Measurements from ENCODE around the gene GABBR1.

The GABBR1 gene

DNA sequence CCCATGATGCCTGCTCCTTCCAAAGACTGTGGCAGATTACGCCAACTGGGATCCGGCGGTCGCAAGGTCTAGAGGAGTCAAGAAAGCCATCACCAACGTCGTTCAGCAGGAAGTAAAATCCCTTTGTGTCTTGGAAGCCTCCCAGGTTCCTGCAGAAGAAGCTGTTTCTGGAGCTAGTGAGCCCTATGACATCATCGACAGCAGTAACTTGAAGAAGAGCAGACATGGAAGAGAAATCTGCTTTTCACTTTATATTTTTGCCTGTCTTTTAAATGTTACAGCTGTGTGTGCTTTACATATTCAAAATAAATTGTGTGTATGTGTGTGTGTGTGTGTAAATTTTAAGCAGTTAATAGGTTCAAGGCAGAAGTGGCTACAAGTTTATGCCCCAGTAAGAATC lies 55.4 kb downstream of the GABBR1 start:
- H3K27ac Mint-ChIP-seq = no peak overlapping the region
- no peaks in the 10 kb centered on the region for H3K4me1 Mint-ChIP-seq (ENCODE audit: low read depth)
- H3K9me3 Mint-ChIP-seq = no peaks in the 10 kb centered on the region
- H3K36me3 Mint-ChIP-seq (ENCODE audit: low read depth) = no peaks in the 10 kb centered on the region
- H3K4me3 Mint-ChIP-seq = no peak overlapping the region
- H3K27me3 Mint-ChIP-seq = peaks cover 53% of the 10 kb centered on the region

DNA sequence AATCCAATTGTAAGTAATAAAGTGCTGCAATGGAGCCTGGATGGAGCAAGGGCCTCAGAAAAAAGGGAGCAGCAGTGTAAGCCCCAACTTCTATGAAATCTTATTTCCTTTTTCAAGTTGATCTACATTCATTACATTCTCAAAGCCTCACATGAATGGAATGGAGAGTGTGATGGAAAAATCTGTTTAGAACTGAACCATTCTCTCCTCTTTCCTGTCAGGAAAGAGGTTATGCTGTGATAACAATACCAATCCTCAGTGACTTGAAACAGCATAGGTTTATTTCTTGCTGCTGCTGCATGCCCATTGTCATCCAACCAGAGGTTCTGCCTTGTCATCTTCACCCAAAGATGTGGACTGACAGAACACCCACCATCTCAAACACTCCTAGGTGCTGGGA lies 56.9 kb downstream of the GABBR1 start:
- H3K4me1 Mint-ChIP-seq (ENCODE audit: low read depth) = no peaks in the 10 kb centered on the region
- no peaks in the 10 kb centered on the region for H3K36me3 Mint-ChIP-seq (ENCODE audit: low read depth)
- peaks cover 61% of the 10 kb centered on the region for H3K27me3 Mint-ChIP-seq
- no peaks in the 10 kb centered on the region for H3K9me3 Mint-ChIP-seq
- no peak overlapping the region for H3K27ac Mint-ChIP-seq
- no peak overlapping the region for H3K4me3 Mint-ChIP-seq

DNA sequence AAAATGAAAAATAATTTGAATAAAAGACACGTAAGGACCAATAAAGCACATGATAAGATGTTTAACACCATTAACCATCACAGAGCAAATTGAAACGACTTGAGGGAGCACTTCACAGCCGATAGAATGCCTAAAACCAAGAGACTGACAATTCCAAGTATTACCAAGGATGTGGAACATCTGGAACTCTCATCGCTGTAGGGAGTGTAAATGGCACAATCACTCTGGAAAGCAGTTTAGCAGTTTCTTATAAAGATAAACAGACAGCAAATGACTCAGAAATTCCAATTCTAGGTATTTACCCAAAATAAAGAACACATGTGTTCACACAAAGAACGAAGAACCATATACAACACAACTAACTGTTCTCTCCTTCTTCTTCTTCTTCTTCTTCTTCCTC lies 65.0 kb downstream of the GABBR1 start:
- H3K27me3 Mint-ChIP-seq = peaks cover 56% of the 10 kb centered on the region

DNA sequence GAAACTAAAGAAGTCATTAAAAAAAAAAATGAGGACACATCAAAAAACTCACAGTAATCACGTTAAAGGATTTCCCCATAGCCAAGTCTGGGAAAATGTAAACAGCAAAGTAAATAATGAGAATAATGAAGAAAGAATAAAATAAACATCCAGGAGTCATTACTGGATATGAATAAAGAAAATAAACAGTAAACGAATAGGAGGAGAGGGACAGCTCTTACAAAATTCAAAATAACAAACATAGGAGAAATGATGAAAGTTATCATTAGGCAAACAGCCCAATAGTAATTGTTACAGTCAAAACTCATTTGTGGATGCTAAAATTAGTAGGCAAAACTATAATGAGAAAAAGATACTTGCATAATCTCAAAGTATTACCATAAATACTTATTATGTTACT lies 65.4 kb downstream of the GABBR1 start:
- H3K27ac Mint-ChIP-seq = no peak overlapping the region
- H3K36me3 Mint-ChIP-seq (ENCODE audit: low read depth) = no peaks in the 10 kb centered on the region
- H3K27me3 Mint-ChIP-seq = peaks cover 60% of the 10 kb centered on the region
- H3K4me1 Mint-ChIP-seq (ENCODE audit: low read depth) = peaks cover 7% of the 10 kb centered on the region
- no peaks in the 10 kb centered on the region for H3K9me3 Mint-ChIP-seq
- H3K4me3 Mint-ChIP-seq = no peak overlapping the region

More for the DNA sequence above, 65.0 kb downstream of the GABBR1 start:
- no peaks in the 10 kb centered on the region for H3K9me3 Mint-ChIP-seq
- no peak overlapping the region for H3K27ac Mint-ChIP-seq
- peaks cover 7% of the 10 kb centered on the region for H3K4me1 Mint-ChIP-seq (ENCODE audit: low read depth)
- H3K36me3 Mint-ChIP-seq (ENCODE audit: low read depth) = no peaks in the 10 kb centered on the region
- H3K4me3 Mint-ChIP-seq = no peak overlapping the region

DNA sequence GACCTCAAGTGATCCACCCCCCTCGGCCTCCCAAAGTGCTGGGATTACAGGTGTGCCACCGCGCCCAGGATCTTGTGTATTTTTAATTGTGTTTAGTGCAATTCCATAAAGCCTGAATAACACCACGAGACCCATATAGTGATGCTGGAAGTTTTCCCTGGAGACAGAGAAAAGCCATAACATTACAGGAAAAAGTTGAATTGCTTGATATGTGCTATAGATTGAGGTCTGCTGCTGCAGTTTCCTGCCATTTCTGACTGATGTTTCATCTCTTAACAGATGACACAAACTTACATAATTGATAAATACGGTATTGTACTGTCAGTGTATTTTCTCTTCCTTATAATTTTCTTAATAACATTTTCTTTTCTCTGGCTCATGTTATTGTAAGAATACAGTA lies 66.1 kb downstream of the GABBR1 start:
- Mint-ChIP-seq H3K27ac (no peak overlapping the region), H3K4me3 (no peak overlapping the region), H3K27me3 (peaks cover 60% of the 10 kb centered on the region), H3K36me3 (ENCODE audit: low read depth) (no peaks in the 10 kb centered on the region), H3K9me3 (no peaks in the 10 kb centered on the region), H3K4me1 (ENCODE audit: low read depth) (peaks cover 7% of the 10 kb centered on the region)

DNA sequence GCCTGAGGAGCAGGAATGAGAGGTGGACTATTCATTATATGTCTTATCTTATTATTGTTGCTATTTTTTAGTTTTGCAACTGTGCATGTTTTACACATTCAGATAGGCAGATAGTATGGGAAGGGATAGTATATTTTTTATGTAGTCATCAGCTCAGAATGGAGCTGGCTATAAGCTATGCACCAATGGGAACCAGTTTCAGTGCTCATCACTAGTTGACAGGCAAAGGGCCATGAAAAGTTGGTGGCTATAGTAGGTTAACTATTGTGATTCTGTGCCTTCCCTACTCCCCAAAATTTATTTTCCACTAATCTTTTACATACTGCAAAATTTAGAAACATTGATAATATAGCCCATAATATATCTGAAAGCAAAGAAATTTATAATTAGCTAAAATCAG lies 68.1 kb downstream of the GABBR1 start:
- H3K27me3 Mint-ChIP-seq = peaks cover 59% of the 10 kb centered on the region
- H3K36me3 Mint-ChIP-seq (ENCODE audit: low read depth) = no peaks in the 10 kb centered on the region
- no peak overlapping the region for H3K4me3 Mint-ChIP-seq
- no peak overlapping the region for H3K27ac Mint-ChIP-seq
- peaks cover 12% of the 10 kb centered on the region for H3K4me1 Mint-ChIP-seq (ENCODE audit: low read depth)
- H3K9me3 Mint-ChIP-seq = no peaks in the 10 kb centered on the region

DNA sequence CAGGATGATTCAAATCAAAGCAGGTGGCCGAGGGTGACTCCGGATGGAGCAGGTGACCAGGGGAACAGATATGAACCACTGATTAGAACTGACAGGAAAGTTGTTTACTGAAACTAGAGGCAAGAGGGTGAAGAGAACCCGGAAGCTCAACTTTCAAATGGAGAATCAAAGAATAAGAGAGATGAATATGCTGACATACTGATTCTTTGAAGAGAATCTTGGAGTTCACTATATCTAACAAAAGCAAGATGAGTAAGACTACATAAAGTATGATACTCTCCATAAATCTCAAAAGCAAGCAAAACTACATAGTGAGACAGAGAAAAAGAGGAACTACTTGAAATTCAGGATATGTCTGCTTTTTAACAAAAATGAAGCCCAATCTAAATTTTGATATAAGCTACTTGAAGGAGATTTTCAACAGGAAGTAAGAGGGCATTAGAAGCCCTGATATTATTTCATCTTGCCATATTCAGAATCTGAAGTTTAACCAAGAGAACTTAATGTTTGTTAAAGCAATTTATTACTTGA lies 69.5 kb downstream of the GABBR1 start:
- Mint-ChIP-seq H3K4me1 (ENCODE audit: low read depth) (peaks cover 12% of the 10 kb centered on the region), H3K36me3 (ENCODE audit: low read depth) (no peaks in the 10 kb centered on the region), H3K27ac (no peak overlapping the region), H3K27me3 (peaks cover 68% of the 10 kb centered on the region), H3K9me3 (no peaks in the 10 kb centered on the region), H3K4me3 (no peak overlapping the region)

DNA sequence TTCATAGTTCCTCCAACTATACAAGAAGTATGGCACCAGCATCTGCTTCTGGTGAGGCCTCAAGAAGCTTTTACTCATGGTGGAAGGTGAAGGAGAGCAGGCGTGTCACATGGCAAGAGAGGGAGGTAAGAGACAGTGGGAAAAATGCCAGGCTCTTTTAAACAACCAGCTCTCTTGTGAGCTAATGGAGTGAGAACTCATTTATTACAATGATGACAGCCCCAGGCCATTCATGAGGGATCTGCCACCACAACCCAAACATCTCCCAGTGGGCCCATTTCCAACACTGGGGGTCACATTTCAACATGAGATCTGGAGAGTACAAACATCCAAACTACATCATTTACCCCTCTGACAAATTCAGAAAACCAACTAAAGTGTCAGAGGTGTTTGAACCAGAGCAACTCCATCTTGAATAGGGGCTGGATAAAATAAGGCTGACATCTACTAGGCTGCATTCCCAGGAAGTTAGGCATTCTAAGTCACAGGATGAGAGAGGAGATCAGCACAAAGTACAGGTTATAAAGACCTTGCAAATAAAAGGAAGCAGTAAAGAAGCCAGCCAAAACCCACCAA lies 71.3 kb downstream of the GABBR1 start:
- Mint-ChIP-seq H3K9me3 (no peaks in the 10 kb centered on the region), H3K4me3 (no peak overlapping the region), H3K27ac (no peak overlapping the region), H3K4me1 (ENCODE audit: low read depth) (peaks cover 12% of the 10 kb centered on the region), H3K36me3 (ENCODE audit: low read depth) (no peaks in the 10 kb centered on the region), H3K27me3 (peaks cover 68% of the 10 kb centered on the region)

DNA sequence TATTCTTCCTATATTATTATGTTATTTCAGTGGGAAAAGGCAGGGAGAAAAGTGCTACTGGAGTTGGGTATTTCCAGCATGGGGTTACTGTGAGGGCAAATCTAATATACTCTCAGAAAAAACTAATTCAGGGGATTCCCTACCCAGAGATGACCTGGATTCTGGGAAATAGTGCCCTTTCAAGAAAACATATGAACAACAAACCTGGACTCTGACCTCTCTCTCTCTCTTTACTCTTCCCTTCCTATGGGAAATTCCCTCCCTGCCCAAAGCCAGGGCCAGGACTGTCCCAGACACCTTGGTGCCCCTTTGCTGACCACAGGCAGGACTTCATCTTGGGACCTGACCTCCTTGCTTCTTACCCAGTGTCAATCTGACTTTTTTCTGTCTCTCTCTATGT lies 71.9 kb downstream of the GABBR1 start:
- Mint-ChIP-seq H3K4me3 (no peak overlapping the region), H3K36me3 (ENCODE audit: low read depth) (no peaks in the 10 kb centered on the region), H3K4me1 (ENCODE audit: low read depth) (peaks cover 12% of the 10 kb centered on the region), H3K27me3 (peaks cover 70% of the 10 kb centered on the region), H3K27ac (no peak overlapping the region), H3K9me3 (no peaks in the 10 kb centered on the region)

DNA sequence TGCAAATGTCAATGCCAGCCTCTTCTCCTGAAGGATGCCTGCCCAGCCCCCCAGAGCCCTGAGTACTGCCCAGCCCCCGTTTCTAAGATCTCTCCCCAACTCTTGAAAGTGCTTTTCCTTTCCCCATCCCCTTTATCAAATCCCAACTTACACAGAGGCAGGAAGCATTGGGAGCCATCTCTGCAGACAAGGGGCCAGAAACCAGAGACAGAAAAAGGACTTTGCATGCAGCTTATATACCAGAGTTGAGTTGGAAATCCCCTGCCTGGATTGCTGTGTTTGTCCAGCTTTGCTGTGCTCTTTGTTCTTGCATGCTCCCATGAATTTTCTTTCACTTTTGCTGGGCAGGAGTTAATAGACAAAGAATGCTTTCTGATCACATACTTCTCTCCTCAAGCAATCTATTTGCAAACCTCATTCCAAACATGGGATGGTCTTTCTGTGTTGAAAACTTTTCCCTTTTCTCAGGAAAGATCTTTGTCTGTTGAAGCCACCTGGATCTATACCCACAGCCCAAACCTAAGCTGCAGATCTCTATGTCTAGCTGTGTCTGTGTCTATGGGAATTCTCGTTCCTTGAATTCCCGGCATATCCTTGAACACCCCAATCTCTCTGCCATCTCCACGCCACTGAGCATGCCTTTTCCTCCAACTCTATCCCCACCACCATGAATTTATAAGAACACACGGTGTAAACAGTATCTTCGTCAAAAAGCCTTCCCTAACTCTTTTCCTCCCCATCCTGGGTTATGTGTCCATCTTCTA lies 73.3 kb downstream of the GABBR1 start, which contains the start of gene UBD:
TSS of gene UBD (minus strand) at position 209 of the 764 bp plus-strand sequence. CDS start at position 178, 31 bp downstream.
- H3K4me3 Mint-ChIP-seq = no peak within 1 kb of the TSS
- H3K36me3 Mint-ChIP-seq (ENCODE audit: low read depth) = no peaks in the 10 kb centered on the region
- H3K27me3 Mint-ChIP-seq = peaks cover 70% of the 10 kb centered on the region
- no peak within 1 kb of the TSS for H3K27ac Mint-ChIP-seq
- H3K4me1 Mint-ChIP-seq (ENCODE audit: low read depth) = peaks cover 12% of the 10 kb centered on the region
- no peaks in the 10 kb centered on the region for H3K9me3 Mint-ChIP-seq

DNA sequence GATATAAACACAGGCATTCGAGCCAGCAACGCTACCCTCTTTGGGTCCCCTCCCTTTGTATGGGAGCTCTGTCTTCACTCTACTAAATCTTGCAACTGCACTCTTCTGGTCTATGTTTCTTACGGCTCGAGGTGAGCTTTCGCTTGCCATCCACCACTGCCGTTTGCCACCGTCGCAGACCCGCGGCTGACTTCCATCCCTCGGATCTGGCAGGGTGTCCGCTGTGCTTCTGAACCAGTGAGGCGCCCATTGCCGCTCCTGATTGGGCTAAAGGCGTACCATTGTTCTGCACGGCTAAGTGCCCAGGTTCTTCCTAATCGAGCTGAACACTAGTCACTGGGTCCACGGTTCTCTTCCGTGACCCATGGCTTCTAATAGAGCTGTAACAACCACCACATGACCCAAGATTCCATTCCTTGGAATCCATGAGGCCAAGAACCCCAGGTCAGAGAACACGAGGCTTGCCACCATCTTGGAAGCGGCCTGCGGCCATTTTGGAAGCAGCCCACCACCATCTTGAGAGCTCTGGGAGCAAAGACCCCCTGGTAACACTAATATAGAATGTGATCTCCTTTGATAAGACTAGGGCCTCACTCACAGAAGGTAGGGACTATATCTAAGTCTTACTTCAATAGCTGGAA lies 74.4 kb downstream of the GABBR1 start:
- Mint-ChIP-seq H3K9me3 (no peaks in the 10 kb centered on the region), H3K4me3 (no peak overlapping the region), H3K36me3 (ENCODE audit: low read depth) (no peaks in the 10 kb centered on the region), H3K4me1 (ENCODE audit: low read depth) (peaks cover 16% of the 10 kb centered on the region), H3K27ac (no peak overlapping the region), H3K27me3 (peaks cover 78% of the 10 kb centered on the region)

DNA sequence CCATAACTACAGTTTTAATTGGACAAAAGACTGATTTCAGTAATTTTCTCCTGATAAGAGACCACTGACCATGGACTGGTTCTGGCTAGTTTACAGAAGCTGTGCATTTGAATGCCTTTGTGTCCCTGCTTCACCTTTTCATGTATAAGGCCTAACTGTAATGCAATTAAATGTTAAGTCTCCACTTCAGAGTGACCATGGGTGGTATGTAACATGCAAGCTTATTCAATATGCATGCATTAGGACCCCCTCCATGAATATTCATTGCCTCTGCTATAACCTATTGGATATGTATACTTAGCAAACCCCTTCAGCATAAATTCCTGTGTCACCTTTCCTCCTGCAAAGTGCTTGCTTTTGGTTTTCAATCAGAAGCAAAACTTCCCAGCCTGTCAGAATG lies 75.7 kb downstream of the GABBR1 start:
- peaks cover 19% of the 10 kb centered on the region for H3K4me1 Mint-ChIP-seq (ENCODE audit: low read depth)
- H3K9me3 Mint-ChIP-seq = no peaks in the 10 kb centered on the region
- peaks cover 76% of the 10 kb centered on the region for H3K27me3 Mint-ChIP-seq

DNA sequence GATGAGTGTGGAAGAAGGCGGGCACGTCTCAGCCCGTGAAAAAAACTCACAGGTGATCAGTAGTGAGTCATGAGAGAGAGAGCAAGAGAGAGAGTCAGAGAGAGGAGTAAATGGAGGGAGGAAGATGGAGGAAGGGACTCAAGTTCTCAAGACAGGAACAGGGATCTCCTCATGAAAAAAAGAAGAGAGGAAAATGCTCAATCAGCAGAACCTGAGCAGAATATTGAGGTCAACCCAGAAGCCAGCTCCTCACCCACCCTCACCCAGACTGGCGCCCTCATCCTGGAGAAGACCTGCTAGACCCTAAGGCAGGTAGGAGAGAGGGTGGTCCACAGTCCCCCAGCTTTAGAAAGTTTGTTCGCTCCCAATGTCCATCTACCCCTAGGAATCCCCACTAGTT lies 78.2 kb downstream of the GABBR1 start:
- no peaks in the 10 kb centered on the region for H3K9me3 Mint-ChIP-seq
- H3K27ac Mint-ChIP-seq = peak overlapping the region; percentile 14
- peaks cover 15% of the 10 kb centered on the region for H3K4me1 Mint-ChIP-seq (ENCODE audit: low read depth)
- peaks cover 78% of the 10 kb centered on the region for H3K27me3 Mint-ChIP-seq
- H3K4me3 Mint-ChIP-seq = no peak overlapping the region
- no peaks in the 10 kb centered on the region for H3K36me3 Mint-ChIP-seq (ENCODE audit: low read depth)

More for the DNA sequence above, 75.7 kb downstream of the GABBR1 start:
- Mint-ChIP-seq H3K27ac (no peak overlapping the region), H3K36me3 (ENCODE audit: low read depth) (no peaks in the 10 kb centered on the region), H3K4me3 (no peak overlapping the region)

DNA sequence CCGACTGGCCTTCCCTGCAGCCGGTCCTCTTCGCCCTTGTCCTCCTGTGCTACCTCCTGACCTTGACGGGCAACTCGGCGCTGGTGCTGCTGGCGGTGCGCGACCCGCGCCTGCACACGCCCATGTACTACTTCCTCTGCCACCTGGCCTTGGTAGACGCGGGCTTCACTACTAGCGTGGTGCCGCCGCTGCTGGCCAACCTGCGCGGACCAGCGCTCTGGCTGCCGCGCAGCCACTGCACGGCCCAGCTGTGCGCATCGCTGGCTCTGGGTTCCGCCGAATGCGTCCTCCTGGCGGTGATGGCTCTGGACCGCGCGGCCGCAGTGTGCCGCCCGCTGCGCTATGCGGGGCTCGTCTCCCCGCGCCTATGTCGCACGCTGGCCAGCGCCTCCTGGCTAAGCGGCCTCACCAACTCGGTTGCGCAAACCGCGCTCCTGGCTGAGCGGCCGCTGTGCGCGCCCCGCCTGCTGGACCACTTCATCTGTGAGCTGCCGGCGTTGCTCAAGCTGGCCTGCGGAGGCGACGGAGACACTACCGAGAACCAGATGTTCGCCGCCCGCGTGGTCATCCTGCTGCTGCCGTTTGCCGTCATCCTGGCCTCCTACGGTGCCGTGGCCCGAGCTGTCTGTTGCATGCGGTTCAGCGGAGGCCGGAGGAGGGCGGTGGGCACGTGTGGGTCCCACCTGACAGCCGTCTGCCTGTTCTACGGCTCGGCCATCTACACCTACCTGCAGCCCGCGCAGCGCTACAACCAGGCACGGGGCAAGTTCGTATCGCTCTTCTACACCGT lies 79.5 kb downstream of the GABBR1 start:
- Mint-ChIP-seq H3K4me3 (peak overlapping the region; percentile 64), H3K27me3 (peaks cover 79% of the 10 kb centered on the region), H3K36me3 (ENCODE audit: low read depth) (no peaks in the 10 kb centered on the region), H3K9me3 (no peaks in the 10 kb centered on the region), H3K27ac (peak overlapping the region; percentile 66), H3K4me1 (ENCODE audit: low read depth) (peaks cover 15% of the 10 kb centered on the region)

Data from stimulated activated naive CD8-positive, alpha-beta T cell treated with anti-CD3 and anti-CD28 coated beads, Interleukin-15, Interleukin-2, amounts not matched to agents 100 ng/mL and 50 ng/mL, for 24 hours (primary cell).